Measurements from ENCODE around the gene DOCK2.

DOCK2 gene

DNA sequence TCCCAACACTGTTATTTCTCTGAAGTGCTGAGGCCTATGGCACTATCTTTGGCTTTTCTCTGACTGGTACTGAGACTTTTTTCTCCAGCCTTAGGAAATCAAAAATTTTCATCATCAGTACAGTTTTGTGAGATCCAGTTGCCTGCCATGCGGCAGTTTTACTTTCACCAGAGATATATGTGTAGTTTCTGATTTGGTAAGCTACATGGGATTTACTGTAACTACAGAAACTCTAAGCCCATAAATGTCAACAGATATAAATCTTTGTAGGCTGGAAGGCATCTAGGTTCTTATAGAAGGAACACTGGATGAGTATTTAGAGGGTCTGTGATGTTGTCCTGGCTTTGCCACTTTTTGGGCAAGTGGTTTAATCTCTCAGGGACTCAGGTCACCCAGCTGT lies 69.0 kb downstream of the DOCK2 start:
- no peak overlapping the region for H3K18ac ChIP-seq (ENCODE audit: low read length)
- no peak overlapping the region for H3K4me2 ChIP-seq (ENCODE audit: insufficient read depth, low read length, poor library complexity, severe bottlenecking)
- no peak overlapping the region for H3K27ac ChIP-seq (replicated peaks; ENCODE audit: low read length)
- H3K14ac ChIP-seq (ENCODE audit: low read length): no peak overlapping the region
- H2AFZ ChIP-seq (ENCODE audit: low read length): no peak overlapping the region
- no peak overlapping the region for H2BK15ac ChIP-seq (ENCODE audit: low read length)
- H4K91ac ChIP-seq (ENCODE audit: low read depth, low read length, poor library complexity): no peak overlapping the region
- H2AK5ac ChIP-seq (ENCODE audit: low read depth, low read length): no peak overlapping the region
- H3K4me1 ChIP-seq (ENCODE audit: control insufficient read depth in 2 of 2, insufficient read depth in 1 of 2, low read depth in 1 of 2, low read length in 2 of 2): peaks cover 0 to 1% of the 10 kb centered on the region in 2 donors
- H3K4me3 ChIP-seq (ENCODE audit: low read length in 2 of 2): no peak overlapping the region
- H2BK5ac ChIP-seq (ENCODE audit: low read length): no peak overlapping the region
- H3K9ac ChIP-seq (ENCODE audit: low read depth, low read length, poor library complexity): no peak overlapping the region
- no peaks in the 10 kb centered on the region for H3K36me3 ChIP-seq (replicated peaks in 1 of 2; ENCODE audit: control insufficient read depth in 2 of 2, insufficient read depth in 2 of 2, low read length in 2 of 2)
- H4K8ac ChIP-seq (ENCODE audit: low read depth, low read length): no peak overlapping the region
- H2BK12ac ChIP-seq (ENCODE audit: low read length): no peak overlapping the region
- H3K27me3 ChIP-seq (ENCODE audit: control insufficient read depth in 3 of 3, insufficient read depth in 3 of 3, low read depth in 1 of 3, low read length in 3 of 3): no peaks in the 10 kb centered on the region
- no peaks in the 10 kb centered on the region for H3K9me3 ChIP-seq (replicated peaks in 1 of 2; ENCODE audit: control insufficient read depth in 2 of 2, insufficient read depth in 1 of 2, low read depth in 1 of 2, low read length in 2 of 2)
- H3K23ac ChIP-seq (ENCODE audit: low read depth, low read length, poor library complexity): no peak overlapping the region
- H2BK120ac ChIP-seq (ENCODE audit: low read depth, low read length): no peak overlapping the region
- DNase-seq (ENCODE audit: low spot score): no peak
- no peaks in the 10 kb centered on the region for H3K79me1 ChIP-seq (ENCODE audit: low read depth, low read length)
- H3K4ac ChIP-seq (ENCODE audit: low read length): no peak overlapping the region
- no CpG with 5 or more reads among the region's 1 CpG for WGBS, 2 donors (ENCODE audit: extremely low coverage in 2 of 2, insufficient read length in 2 of 2, insufficient replicate concordance in 1 of 2)

DNA sequence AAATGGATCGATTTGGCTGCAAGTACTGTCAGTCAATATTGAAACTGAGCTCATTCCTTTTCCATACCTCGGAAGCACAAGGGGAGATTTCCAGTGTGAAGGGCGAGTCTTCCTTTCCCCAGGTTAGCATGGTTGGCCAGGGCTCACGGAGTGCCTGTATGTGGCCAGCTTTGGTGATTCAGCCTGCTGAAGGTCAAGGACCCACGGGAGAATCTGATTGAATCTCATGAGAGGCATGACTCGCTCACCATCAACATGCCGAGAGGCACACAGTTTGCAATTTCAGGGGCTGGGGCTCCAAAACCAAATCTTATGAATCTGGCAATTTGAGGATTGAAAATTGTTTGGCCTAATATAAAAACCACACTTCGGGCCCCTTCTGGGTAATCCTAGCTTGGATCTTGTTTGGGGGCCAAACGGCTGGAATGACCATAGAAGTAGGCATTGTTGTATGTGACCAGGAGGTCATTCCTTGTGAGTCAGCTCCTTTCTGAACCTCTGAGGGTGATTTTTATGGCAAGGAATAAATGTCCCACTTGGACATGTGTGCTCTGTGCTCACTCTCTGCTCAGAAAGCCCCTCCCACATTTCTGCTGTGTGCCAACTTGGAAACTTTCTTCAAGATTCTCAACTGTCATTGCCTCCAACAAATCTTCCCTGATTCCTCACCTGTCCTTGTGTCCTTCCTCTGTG lies 69.8 kb downstream of the DOCK2 start:
- WGBS, 2 donors (ENCODE audit: extremely low coverage in 2 of 2, insufficient read length in 2 of 2, insufficient replicate concordance in 1 of 2): no CpG with 5 or more reads among the region's 9 CpGs
- Histone ChIP-seq H3K4me3 (ENCODE audit: low read length in 2 of 2) (no peak overlapping the region), H3K4ac (ENCODE audit: low read length) (no peak overlapping the region), H3K79me1 (ENCODE audit: low read depth, low read length) (no peaks in the 10 kb centered on the region), H3K14ac (ENCODE audit: low read length) (no peak overlapping the region), H2BK120ac (ENCODE audit: low read depth, low read length) (no peak overlapping the region), H4K8ac (ENCODE audit: low read depth, low read length) (no peak overlapping the region), H3K27ac (replicated peaks; ENCODE audit: low read length) (no peak overlapping the region), H3K4me2 (ENCODE audit: insufficient read depth, low read length, poor library complexity, severe bottlenecking) (no peak overlapping the region), H2AK5ac (ENCODE audit: low read depth, low read length) (no peak overlapping the region), H2AFZ (ENCODE audit: low read length) (no peak overlapping the region), H3K27me3 (ENCODE audit: control insufficient read depth in 3 of 3, insufficient read depth in 3 of 3, low read depth in 1 of 3, low read length in 3 of 3) (no peaks in the 10 kb centered on the region), H3K36me3 (replicated peaks in 1 of 2; ENCODE audit: control insufficient read depth in 2 of 2, insufficient read depth in 2 of 2, low read length in 2 of 2) (no peaks in the 10 kb centered on the region), H2BK15ac (ENCODE audit: low read length) (no peak overlapping the region), H2BK5ac (ENCODE audit: low read length) (no peak overlapping the region), H3K23ac (ENCODE audit: low read depth, low read length, poor library complexity) (no peak overlapping the region), H4K91ac (ENCODE audit: low read depth, low read length, poor library complexity) (no peak overlapping the region), H3K18ac (ENCODE audit: low read length) (no peak overlapping the region), H3K9ac (ENCODE audit: low read depth, low read length, poor library complexity) (no peak overlapping the region), H3K9me3 (replicated peaks in 1 of 2; ENCODE audit: control insufficient read depth in 2 of 2, insufficient read depth in 1 of 2, low read depth in 1 of 2, low read length in 2 of 2) (no peaks in the 10 kb centered on the region), H3K4me1 (ENCODE audit: control insufficient read depth in 2 of 2, insufficient read depth in 1 of 2, low read depth in 1 of 2, low read length in 2 of 2) (peaks cover 3 to 4% of the 10 kb centered on the region in 2 donors), H2BK12ac (ENCODE audit: low read length) (no peak overlapping the region)
- no peak for DNase-seq (ENCODE audit: low spot score)

GRCh38 chr5:169707686-169708085 lies 70.6 kb downstream of the DOCK2 start:
- Histone ChIP-seq H3K14ac (ENCODE audit: low read length) (no peak overlapping the region), H3K4me1 (ENCODE audit: control insufficient read depth in 2 of 2, insufficient read depth in 1 of 2, low read depth in 1 of 2, low read length in 2 of 2) (peaks cover 3 to 6% of the 10 kb centered on the region in 2 donors), H2BK5ac (ENCODE audit: low read length) (no peak overlapping the region), H4K8ac (ENCODE audit: low read depth, low read length) (no peak overlapping the region), H3K18ac (ENCODE audit: low read length) (no peak overlapping the region), H2AFZ (ENCODE audit: low read length) (no peak overlapping the region), H2AK5ac (ENCODE audit: low read depth, low read length) (no peak overlapping the region), H3K79me1 (ENCODE audit: low read depth, low read length) (no peaks in the 10 kb centered on the region), H4K91ac (ENCODE audit: low read depth, low read length, poor library complexity) (no peak overlapping the region), H3K36me3 (replicated peaks in 1 of 2; ENCODE audit: control insufficient read depth in 2 of 2, insufficient read depth in 2 of 2, low read length in 2 of 2) (no peaks in the 10 kb centered on the region), H2BK12ac (ENCODE audit: low read length) (no peak overlapping the region), H3K27me3 (ENCODE audit: control insufficient read depth in 3 of 3, insufficient read depth in 3 of 3, low read depth in 1 of 3, low read length in 3 of 3) (no peaks in the 10 kb centered on the region), H3K4me2 (ENCODE audit: insufficient read depth, low read length, poor library complexity, severe bottlenecking) (no peak overlapping the region), H3K23ac (ENCODE audit: low read depth, low read length, poor library complexity) (no peak overlapping the region), H3K9me3 (replicated peaks in 1 of 2; ENCODE audit: control insufficient read depth in 2 of 2, insufficient read depth in 1 of 2, low read depth in 1 of 2, low read length in 2 of 2) (no peaks in the 10 kb centered on the region), H3K4me3 (ENCODE audit: low read length in 2 of 2) (no peak overlapping the region), H3K9ac (ENCODE audit: low read depth, low read length, poor library complexity) (no peak overlapping the region), H2BK120ac (ENCODE audit: low read depth, low read length) (no peak overlapping the region), H3K4ac (ENCODE audit: low read length) (no peak overlapping the region), H2BK15ac (ENCODE audit: low read length) (no peak overlapping the region), H3K27ac (replicated peaks; ENCODE audit: low read length) (no peak overlapping the region)
- no CpG with 5 or more reads among the region's 3 CpGs for WGBS, 2 donors (ENCODE audit: extremely low coverage in 2 of 2, insufficient read length in 2 of 2, insufficient replicate concordance in 1 of 2)
- DNase-seq (ENCODE audit: low spot score): no peak

GRCh38 chr5:169710675-169711074 lies 73.6 kb downstream of the DOCK2 start:
- H3K27ac ChIP-seq (replicated peaks; ENCODE audit: low read length): no peak overlapping the region
- no peak overlapping the region for H2AFZ ChIP-seq (ENCODE audit: low read length)
- DNase-seq (ENCODE audit: low spot score): no peak
- H2BK120ac ChIP-seq (ENCODE audit: low read depth, low read length): no peak overlapping the region
- no peak overlapping the region for H3K14ac ChIP-seq (ENCODE audit: low read length)
- no peak overlapping the region for H4K8ac ChIP-seq (ENCODE audit: low read depth, low read length)
- H3K27me3 ChIP-seq (ENCODE audit: control insufficient read depth in 3 of 3, insufficient read depth in 3 of 3, low read depth in 1 of 3, low read length in 3 of 3): no peaks in the 10 kb centered on the region
- H2AK5ac ChIP-seq (ENCODE audit: low read depth, low read length): peak overlapping the region; percentile 23
- no peak overlapping the region for H3K4me2 ChIP-seq (ENCODE audit: insufficient read depth, low read length, poor library complexity, severe bottlenecking)
- no peak overlapping the region for H3K18ac ChIP-seq (ENCODE audit: low read length)
- no peak overlapping the region for H2BK15ac ChIP-seq (ENCODE audit: low read length)
- no peak overlapping the region for H4K91ac ChIP-seq (ENCODE audit: low read depth, low read length, poor library complexity)
- no peak overlapping the region for H2BK5ac ChIP-seq (ENCODE audit: low read length)
- no peak overlapping the region for H3K4me3 ChIP-seq (ENCODE audit: low read length in 2 of 2)
- H3K4ac ChIP-seq (ENCODE audit: low read length): no peak overlapping the region
- H3K36me3 ChIP-seq (replicated peaks in 1 of 2; ENCODE audit: control insufficient read depth in 2 of 2, insufficient read depth in 2 of 2, low read length in 2 of 2): no peaks in the 10 kb centered on the region
- H3K9ac ChIP-seq (ENCODE audit: low read depth, low read length, poor library complexity): no peak overlapping the region
- H3K23ac ChIP-seq (ENCODE audit: low read depth, low read length, poor library complexity): no peak overlapping the region
- no peaks in the 10 kb centered on the region for H3K79me1 ChIP-seq (ENCODE audit: low read depth, low read length)
- no peak overlapping the region for H2BK12ac ChIP-seq (ENCODE audit: low read length)
- WGBS, 2 donors (ENCODE audit: extremely low coverage in 2 of 2, insufficient read length in 2 of 2, insufficient replicate concordance in 1 of 2): no CpG with 5 or more reads among the region's 4 CpGs
- peaks cover 0 to 4% of the 10 kb centered on the region in 2 donors for H3K9me3 ChIP-seq (replicated peaks in 1 of 2; ENCODE audit: control insufficient read depth in 2 of 2, insufficient read depth in 1 of 2, low read depth in 1 of 2, low read length in 2 of 2)
- peaks cover 3 to 6% of the 10 kb centered on the region in 2 donors for H3K4me1 ChIP-seq (ENCODE audit: control insufficient read depth in 2 of 2, insufficient read depth in 1 of 2, low read depth in 1 of 2, low read length in 2 of 2)

All from neuronal stem cell (in vitro differentiated cells).